AG04450 (cell line): ENCODE data around the gene BRIP1. TPM values are rescaled to one million over a fixed set of nuclear protein-coding genes. Genes with fewer than 3 reads are reported as not detected.

Source experiments
- CTCF ChIA-PET: fragments of 300-600, 350-600 bp; formaldehyde crosslinking; extraction: SDS; loops from one replicate; lab custom pipeline; 2022; ENCODE audit warnings: antibody characterized with exemption, inconsistent platforms; lab: Charles Lee
- POLR2A ChIA-PET: fragments of 350-600 bp; formaldehyde crosslinking; extraction: SDS; loops from one replicate; lab custom pipeline; 2021; ENCODE audit warnings: antibody characterized with exemption, inconsistent platforms; lab: Yijun Ruan, JAX
- DNase-seq: peaks from one replicate; pipeline ENCODE4 v3.0.0-alpha.2; 2011; ENCODE audit warnings: low read depth, low spot score
- H3K27ac ChIP-seq: one replicate; pipeline ENCODE4 v1.5.1; 2012; ENCODE audit warnings: low read depth, low read length, control low read depth
- H3K27me3 ChIP-seq: one replicate; pipeline ENCODE4 v1.6.0; 2012; ENCODE audit warnings: low read length; ENCODE audit not compliant: control insufficient read depth, insufficient read depth
- H3K4me3 ChIP-seq: 2 replicates; pipeline ENCODE4 v1.5.1; 2011; ENCODE audit warnings: mild to moderate bottlenecking, low read depth, low read length, control low read depth
- H3K9me3 ChIP-seq: 2 replicates; pipeline ENCODE4 v1.5.1; 2012; ENCODE audit warnings: low read length; ENCODE audit not compliant: control insufficient read depth, insufficient read depth
- polyA plus RNA-seq: library from polyadenylated mRNA; depleted of rRNA; stranded (reverse); fragments of >200 nt; gene quantifications from 2 replicates; pipeline ENCODE4 v1.2.3, GENCODE V29; 2011
- TF ChIP-seq, protein P1 (sequence below): IDR thresholded peaks from 2 replicates; pipeline ENCODE4 v1.5.1; 2011; ENCODE audit warnings: low read depth, low read length, control low read depth, inconsistent platforms

BRIP1 gene
- polyA plus RNA-seq, 1 experiment: 5.0 TPM

DNA sequence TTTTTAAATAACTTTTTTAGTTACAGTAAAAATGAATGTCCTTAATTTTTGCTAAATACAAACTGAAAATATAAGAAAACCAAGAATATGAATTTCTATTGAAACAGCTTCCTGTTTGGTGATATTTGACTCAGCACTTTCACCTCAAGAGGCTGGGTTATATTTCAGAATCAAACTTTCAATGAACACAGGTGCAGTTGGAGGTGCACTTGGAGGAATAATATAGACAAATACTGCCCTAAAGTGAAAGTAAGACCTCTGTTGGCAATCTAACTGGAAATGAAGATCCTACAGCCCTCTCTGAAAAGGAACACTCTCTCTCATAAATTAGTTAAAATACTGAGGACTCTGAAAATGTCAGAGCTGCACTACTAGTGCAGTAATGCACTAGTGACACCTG lies 106.2 kb downstream of the BRIP1 start:
- Histone ChIP-seq H3K4me3 (no peak overlapping the region), H3K9me3 (no peaks in the 10 kb centered on the region), H3K27me3 (no peaks in the 10 kb centered on the region), H3K27ac (no peak overlapping the region)
- ChIA-PET POLR2A (no interaction called here), CTCF (no interaction called here)
- TF ChIP-seq, protein P1, sequence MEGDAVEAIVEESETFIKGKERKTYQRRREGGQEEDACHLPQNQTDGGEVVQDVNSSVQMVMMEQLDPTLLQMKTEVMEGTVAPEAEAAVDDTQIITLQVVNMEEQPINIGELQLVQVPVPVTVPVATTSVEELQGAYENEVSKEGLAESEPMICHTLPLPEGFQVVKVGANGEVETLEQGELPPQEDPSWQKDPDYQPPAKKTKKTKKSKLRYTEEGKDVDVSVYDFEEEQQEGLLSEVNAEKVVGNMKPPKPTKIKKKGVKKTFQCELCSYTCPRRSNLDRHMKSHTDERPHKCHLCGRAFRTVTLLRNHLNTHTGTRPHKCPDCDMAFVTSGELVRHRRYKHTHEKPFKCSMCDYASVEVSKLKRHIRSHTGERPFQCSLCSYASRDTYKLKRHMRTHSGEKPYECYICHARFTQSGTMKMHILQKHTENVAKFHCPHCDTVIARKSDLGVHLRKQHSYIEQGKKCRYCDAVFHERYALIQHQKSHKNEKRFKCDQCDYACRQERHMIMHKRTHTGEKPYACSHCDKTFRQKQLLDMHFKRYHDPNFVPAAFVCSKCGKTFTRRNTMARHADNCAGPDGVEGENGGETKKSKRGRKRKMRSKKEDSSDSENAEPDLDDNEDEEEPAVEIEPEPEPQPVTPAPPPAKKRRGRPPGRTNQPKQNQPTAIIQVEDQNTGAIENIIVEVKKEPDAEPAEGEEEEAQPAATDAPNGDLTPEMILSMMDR: no peak
- DNase-seq: no peak

DNA sequence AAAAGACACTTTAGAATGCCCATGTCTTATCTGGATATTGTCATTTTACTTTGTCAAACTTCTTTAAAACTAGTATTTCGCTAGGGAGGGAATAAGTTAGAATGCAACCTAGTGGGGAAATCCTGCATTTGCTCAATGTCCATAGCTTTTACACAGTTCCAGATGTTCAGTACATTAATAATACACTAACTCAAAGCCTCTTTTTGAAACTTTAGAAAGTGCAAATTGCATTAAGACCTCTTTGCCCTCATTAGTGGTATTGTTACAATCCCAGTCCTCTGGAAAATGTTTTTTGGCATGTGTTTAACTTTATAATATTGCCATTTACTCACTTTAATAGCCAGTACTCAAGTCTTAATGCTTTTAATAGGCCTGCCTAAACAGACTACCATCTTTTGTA lies 106.8 kb downstream of the BRIP1 start:
- DNase-seq: no peak
- Histone ChIP-seq H3K27ac (no peak overlapping the region), H3K9me3 (no peaks in the 10 kb centered on the region), H3K27me3 (no peaks in the 10 kb centered on the region), H3K4me3 (no peak overlapping the region)
- CTCF ChIA-PET: no interaction called here
- TF ChIP-seq, protein P1: 0 out of 2 replicates have a peak, but pooled peaks have one; percentile 3
- POLR2A ChIA-PET: no interaction called here

DNA sequence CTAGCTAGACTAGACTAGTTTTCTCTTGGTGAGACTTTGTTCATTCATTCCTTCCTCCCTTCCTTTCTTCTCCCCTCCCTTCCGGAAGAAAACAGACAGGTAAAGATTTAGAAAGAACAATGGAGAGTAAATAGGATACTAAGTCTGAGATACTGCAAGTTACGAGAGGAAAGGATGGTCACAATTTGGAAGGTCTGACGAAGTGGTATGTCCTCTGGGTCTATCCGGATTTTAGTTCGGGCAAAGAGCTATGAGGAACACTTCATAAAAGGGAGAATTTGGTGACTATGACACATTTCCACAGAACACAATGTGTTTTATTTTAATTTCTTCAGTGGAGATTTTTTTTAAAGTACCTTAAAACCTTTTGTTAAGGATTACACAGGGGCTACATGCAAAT lies 107.7 kb downstream of the BRIP1 start:
- DNase-seq: no peak
- CTCF ChIA-PET: no interaction called here
- POLR2A ChIA-PET: no interaction called here
- H3K27ac ChIP-seq: no peak overlapping the region
- H3K27me3 ChIP-seq: no peaks in the 10 kb centered on the region
- no peaks in the 10 kb centered on the region for H3K9me3 ChIP-seq
- H3K4me3 ChIP-seq: no peak overlapping the region
- TF ChIP-seq, protein P1: no peak

DNA sequence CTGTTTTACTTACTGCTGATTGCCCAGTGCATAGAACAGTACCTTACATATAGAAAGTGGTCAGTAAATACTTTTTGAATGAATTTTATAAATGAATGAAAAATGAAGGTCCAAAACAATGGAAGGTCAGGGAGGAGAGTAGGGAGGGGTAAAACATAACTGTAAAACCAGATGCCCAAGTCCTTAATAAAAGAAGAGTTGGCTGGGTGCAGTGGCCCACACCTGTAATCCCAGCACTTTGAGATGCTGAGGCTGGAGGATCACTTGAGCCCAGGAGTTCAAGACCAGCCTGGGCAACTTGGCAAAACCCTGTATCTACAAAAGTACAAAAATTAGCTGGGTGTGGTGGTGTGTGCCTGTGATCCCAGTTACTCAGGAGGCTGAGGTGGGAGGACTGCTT lies 108.2 kb downstream of the BRIP1 start:
- TF ChIP-seq, protein P1: no peak
- no peak overlapping the region for H3K27ac ChIP-seq
- ChIA-PET POLR2A (no interaction called here), CTCF (no interaction called here)
- no peak overlapping the region for H3K4me3 ChIP-seq
- H3K9me3 ChIP-seq: no peaks in the 10 kb centered on the region
- no peaks in the 10 kb centered on the region for H3K27me3 ChIP-seq
- DNase-seq: no peak

DNA sequence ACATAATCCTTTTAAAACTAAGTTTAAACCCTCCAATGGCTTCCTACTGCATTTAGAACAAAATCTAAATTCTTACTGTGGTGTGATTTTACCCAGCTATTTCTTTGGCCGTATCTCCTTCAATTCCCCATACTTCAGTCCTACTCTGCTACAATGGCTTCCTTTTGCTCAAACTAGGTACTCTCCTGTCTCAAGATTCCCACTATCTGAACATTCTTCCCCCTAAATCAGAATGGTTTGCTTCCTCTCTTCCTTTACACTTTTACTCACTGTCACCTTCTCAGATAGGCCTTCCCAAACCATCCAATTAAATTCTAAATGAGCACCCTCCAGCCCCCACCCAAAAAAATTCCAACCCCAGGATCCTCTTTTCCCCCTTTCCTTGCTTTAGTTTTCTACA lies 109.2 kb downstream of the BRIP1 start:
- DNase-seq: no peak
- TF ChIP-seq, protein P1: no peak
- ChIA-PET POLR2A (no interaction called here), CTCF (no interaction called here)
- Histone ChIP-seq H3K4me3 (no peak overlapping the region), H3K27me3 (no peaks in the 10 kb centered on the region), H3K27ac (no peak overlapping the region), H3K9me3 (no peaks in the 10 kb centered on the region)
